A549 (cell line): Measurements from ENCODE around the gene RAB3IL1.

Source experiments
- CEBPB ChIP-seq, 2 experiments: fragments of >200 bp in 1 of 2; sonication (Bioruptor Twin) in 1 of 2; formaldehyde crosslinking in 1 of 2; IDR thresholded peaks; 2 replicates each; pipeline ENCODE4 v1.6.1; 2012 to 2016
- JUN ChIP-seq, 2 experiments: fragments of >200 bp; sonication (Bioruptor Twin); formaldehyde crosslinking; IDR thresholded peaks; 2 replicates in 1 of 2; 3 replicates in 1 of 2; pipeline ENCODE4 v1.6.1; 2016 to 2017
- JUNB ChIP-seq: fragments of >200 bp; sonication (Bioruptor Twin); formaldehyde crosslinking; IDR thresholded peaks from 2 replicates; pipeline ENCODE4 v1.6.1; 2016
- RARB ChIP-seq: fragments of 250-450 bp; sonication (Bioruptor Pico); IDR thresholded peaks from 2 replicates; pipeline ENCODE4 v1.8.0; 2021; ENCODE audit warnings: mild to moderate bottlenecking, moderate library complexity
- RCOR1 ChIP-seq: fragments of 150-350 bp; IDR thresholded peaks from 2 replicates; pipeline ENCODE4 v1.6.1; 2014; ENCODE audit warnings: antibody characterized with exemption, low read length, low read depth
- RFX5 ChIP-seq: fragments of 450-650 bp; IDR thresholded peaks from 2 replicates; pipeline ENCODE4 v1.7.1; 2014; ENCODE audit warnings: antibody characterized with exemption, mild to moderate bottlenecking, moderate library complexity
- TP53 ChIP-seq: fragments of 250-450 bp; sonication (Bioruptor Pico); IDR thresholded peaks from 2 replicates; pipeline ENCODE4 v1.5.0; 2021; ENCODE audit warnings: mild to moderate bottlenecking, moderate library complexity
- TF ChIP-seq, protein P1 (sequence below): fragments of >200 bp; sonication (Bioruptor Twin); formaldehyde crosslinking; IDR thresholded peaks from 3 replicates; pipeline ENCODE4 v1.5.1; 2016
- TF ChIP-seq, protein P2 (sequence below): IDR thresholded peaks from 2 replicates; pipeline ENCODE4 v1.6.1; 2012

DNA sequence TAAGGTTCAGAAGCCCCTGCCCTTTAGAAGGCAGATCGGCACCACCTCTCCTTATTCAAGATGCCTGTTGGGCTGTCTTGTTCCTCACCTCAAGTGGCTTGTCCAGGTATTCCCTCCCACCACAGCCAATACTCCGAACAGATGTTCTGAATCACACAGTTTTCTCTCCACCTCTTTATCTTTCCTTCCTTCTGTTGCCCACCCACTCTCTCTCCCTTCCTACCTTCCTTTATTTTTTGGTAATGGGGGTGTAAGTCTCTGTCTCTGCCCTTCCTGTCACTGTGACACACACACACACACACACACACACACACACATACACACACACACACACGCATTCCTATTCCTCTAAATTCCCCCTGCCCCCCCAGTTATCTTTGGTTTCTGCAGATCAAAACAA, 41.2 kb upstream of the RAB3IL1 start:
- TF ChIP-seq JUNB, result no peak
- TF ChIP-seq, protein P1, sequence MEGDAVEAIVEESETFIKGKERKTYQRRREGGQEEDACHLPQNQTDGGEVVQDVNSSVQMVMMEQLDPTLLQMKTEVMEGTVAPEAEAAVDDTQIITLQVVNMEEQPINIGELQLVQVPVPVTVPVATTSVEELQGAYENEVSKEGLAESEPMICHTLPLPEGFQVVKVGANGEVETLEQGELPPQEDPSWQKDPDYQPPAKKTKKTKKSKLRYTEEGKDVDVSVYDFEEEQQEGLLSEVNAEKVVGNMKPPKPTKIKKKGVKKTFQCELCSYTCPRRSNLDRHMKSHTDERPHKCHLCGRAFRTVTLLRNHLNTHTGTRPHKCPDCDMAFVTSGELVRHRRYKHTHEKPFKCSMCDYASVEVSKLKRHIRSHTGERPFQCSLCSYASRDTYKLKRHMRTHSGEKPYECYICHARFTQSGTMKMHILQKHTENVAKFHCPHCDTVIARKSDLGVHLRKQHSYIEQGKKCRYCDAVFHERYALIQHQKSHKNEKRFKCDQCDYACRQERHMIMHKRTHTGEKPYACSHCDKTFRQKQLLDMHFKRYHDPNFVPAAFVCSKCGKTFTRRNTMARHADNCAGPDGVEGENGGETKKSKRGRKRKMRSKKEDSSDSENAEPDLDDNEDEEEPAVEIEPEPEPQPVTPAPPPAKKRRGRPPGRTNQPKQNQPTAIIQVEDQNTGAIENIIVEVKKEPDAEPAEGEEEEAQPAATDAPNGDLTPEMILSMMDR, result no peak
- TF ChIP-seq RCOR1, result no peak
- TF ChIP-seq JUN (IDR thresholded peaks at IDR 0.05), result no peak
- TF ChIP-seq, protein P2, sequence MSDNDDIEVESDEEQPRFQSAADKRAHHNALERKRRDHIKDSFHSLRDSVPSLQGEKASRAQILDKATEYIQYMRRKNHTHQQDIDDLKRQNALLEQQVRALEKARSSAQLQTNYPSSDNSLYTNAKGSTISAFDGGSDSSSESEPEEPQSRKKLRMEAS, result no peak
- no peak for TF ChIP-seq TP53
- no peak for TF ChIP-seq CEBPB (IDR thresholded peaks at IDR 0.05)
- TF ChIP-seq RARB (CRISPR knock-in tag), result no peak
- TF ChIP-seq RFX5, result no peak
